Measurements from ENCODE around the gene INAVA.

GRCh38 chr1:200869376-200869752 lies 25.3 kb upstream of the INAVA start:
- TF ChIP-seq, protein P1, sequence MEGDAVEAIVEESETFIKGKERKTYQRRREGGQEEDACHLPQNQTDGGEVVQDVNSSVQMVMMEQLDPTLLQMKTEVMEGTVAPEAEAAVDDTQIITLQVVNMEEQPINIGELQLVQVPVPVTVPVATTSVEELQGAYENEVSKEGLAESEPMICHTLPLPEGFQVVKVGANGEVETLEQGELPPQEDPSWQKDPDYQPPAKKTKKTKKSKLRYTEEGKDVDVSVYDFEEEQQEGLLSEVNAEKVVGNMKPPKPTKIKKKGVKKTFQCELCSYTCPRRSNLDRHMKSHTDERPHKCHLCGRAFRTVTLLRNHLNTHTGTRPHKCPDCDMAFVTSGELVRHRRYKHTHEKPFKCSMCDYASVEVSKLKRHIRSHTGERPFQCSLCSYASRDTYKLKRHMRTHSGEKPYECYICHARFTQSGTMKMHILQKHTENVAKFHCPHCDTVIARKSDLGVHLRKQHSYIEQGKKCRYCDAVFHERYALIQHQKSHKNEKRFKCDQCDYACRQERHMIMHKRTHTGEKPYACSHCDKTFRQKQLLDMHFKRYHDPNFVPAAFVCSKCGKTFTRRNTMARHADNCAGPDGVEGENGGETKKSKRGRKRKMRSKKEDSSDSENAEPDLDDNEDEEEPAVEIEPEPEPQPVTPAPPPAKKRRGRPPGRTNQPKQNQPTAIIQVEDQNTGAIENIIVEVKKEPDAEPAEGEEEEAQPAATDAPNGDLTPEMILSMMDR (IDR thresholded peaks at IDR 0.05; ENCODE audit: low read length): no peak
- TF ChIP-seq EZH2phosphoT487 (IDR thresholded peaks at IDR 0.05; ENCODE audit: low read length): no peak

All from MM.1S (cell line).